K562 (cell line): Measurements from ENCODE around the gene LRRC61. TPM values are rescaled to one million over a fixed set of nuclear protein-coding genes. Genes with fewer than 3 reads are reported as not detected.
A peak's percentile ranks its signal among the peaks of the same experiment; 100 is the strongest.

Experiments used
- ATF3 ChIP-seq, 2 experiments: fragments of 450-650 bp in 1 of 2; sonication (generic) in 1 of 2; formaldehyde crosslinking in 1 of 2; IDR thresholded peaks in 1 of 2; conservative IDR thresholded peaks in 1 of 2; 2 replicates each; pipeline versions ENCODE4 v1.6.1 to v1.8.1; 2016 to 2023; ENCODE audit warnings: mild to moderate bottlenecking in 2 of 2, moderate library complexity in 2 of 2, inconsistent platforms in 1 of 2, missing genetic modification reagents in 1 of 2
- ELF1 ChIP-seq: fragments of 200-800 bp; sonication (Bioruptor generic); IDR thresholded peaks from 2 replicates; pipeline ENCODE4 v1.6.1; 2016; ENCODE audit warnings: missing genetic modification characterization, missing compliant biosample characterization
- SFPQ ChIP-seq: fragments of 200-400 bp; formaldehyde crosslinking; IDR thresholded peaks from 2 replicates; pipeline ENCODE4 v1.6.1; 2017; ENCODE audit warnings: mild to moderate bottlenecking, low read depth, low read length, moderate library complexity
- SMARCB1 ChIP-seq: IDR thresholded peaks from 2 replicates; pipeline ENCODE4 v1.6.1; 2011; ENCODE audit warnings: improper control_type of control experiment, low read depth; ENCODE audit not compliant: insufficient read length
- THRAP3 ChIP-seq: fragments of 450-650 bp; IDR thresholded peaks from 2 replicates; pipeline ENCODE4 v1.6.1; 2016; ENCODE audit warnings: mild to moderate bottlenecking, inconsistent platforms, borderline replicate concordance
- ZFP1 ChIP-seq: fragments of 450-650 bp; formaldehyde crosslinking; IDR thresholded peaks from 2 replicates; pipeline ENCODE4 v1.4.0; 2020; ENCODE audit warnings: mild to moderate bottlenecking, mixed read lengths
- ZNF212 ChIP-seq: fragments of 450-650 bp; formaldehyde crosslinking; IDR thresholded peaks from 2 replicates; pipeline ENCODE4 v1.4.0; 2020; ENCODE audit warnings: mild to moderate bottlenecking
- ZNF239 ChIP-seq: fragments of 250-450 bp; sonication (Bioruptor Pico); IDR thresholded peaks from 2 replicates; pipeline ENCODE4 v1.4.0; 2020; ENCODE audit warnings: mild to moderate bottlenecking
- ZNF507 ChIP-seq: conservative IDR thresholded peaks from 2 replicates; pipeline ENCODE4 v1.6.1; 2017; ENCODE audit warnings: missing genetic modification characterization, missing compliant biosample characterization
- polyA plus RNA-seq, 8 experiments: library from polyadenylated mRNA; depleted of rRNA in 4 of 8; stranded (reverse) in 5 of 8; unstranded in 3 of 8; fragments of >200 nt; fragmentation: Nextera tagmentation in 2 of 8; fragmentation: Illumina TruSeq in 1 of 8; extraction: Ambion mirVana in 2 of 8; extraction: Trizol in 1 of 8; gene quantifications; 2 replicates each; pipeline versions ENCODE4 v1.2.1 to v1.2.3, GENCODE V29; 2011 to 2014; ENCODE audit warnings: inconsistent platforms in 1 of 8, missing spikeins in 1 of 8
- total RNA-seq, 7 experiments: library from RNA; depleted of rRNA in 6 of 7; stranded (reverse); fragments of >200 nt in 6 of 7; fragmentation: Illumina TruSeq in 2 of 7; extraction: Trizol in 2 of 7; gene quantifications; 2 replicates each; pipeline versions ENCODE4 v1.2.1 to v1.2.3, GENCODE V29; 2011 to 2021; ENCODE audit warnings: low replicate concordance in 1 of 7

Gene LRRC61
- total and polyA plus RNA-seq, 9 of the 15 experiments (the other 6 are each of a cell fraction or from before 2014, with no cell fraction given) = 1.3 to 55.2 (median 35.2) TPM

- peak; percentile 79 for TF ChIP-seq ATF3 (IDR thresholded peaks at IDR 0.05)
- TF ChIP-seq ATF3 (CRISPR knock-in tag; conservative IDR thresholded peaks at IDR 0.05) = peak; percentile 78; the same call in 1 of the 2 replicates
- TF ChIP-seq SMARCB1 = no peak
- TF ChIP-seq ZNF507 (tag) = no peak
- no peak for TF ChIP-seq SFPQ
- TF ChIP-seq THRAP3 = peak; percentile 10; the same call in 1 of the 2 replicates
- no peak for TF ChIP-seq ZNF239
- TF ChIP-seq ZFP1 (CRISPR knock-in tag) = 0 out of 2 replicates have a peak, but pooled peaks have one; percentile 42
- peak; percentile 38; the same call in 1 of the 2 replicates for TF ChIP-seq ZNF212
- no peak; the same call in 1 of the 2 replicates for TF ChIP-seq ELF1 (tag)
These were observed 44.5 kb downstream of the LRRC61 start (continued) for GRCh38 chr7:150367677-150368095.
